Liver (tissue), 9 donors: ENCODE measurements around the gene ATXN7L3. TPM values are rescaled to one million over a fixed set of nuclear protein-coding genes. Genes with fewer than 3 reads are reported as not detected.

Experiments used
- DNase-seq: peaks from one replicate; pipeline ENCODE4 v3.0.0-alpha.2; 2017; ENCODE audit warnings: low spot score
- H3K27ac ChIP-seq, 2 donors: one replicate each; pipeline ENCODE4 v1.7.0; 2013; ENCODE audit warnings: inconsistent platforms in 2 of 2, low read length in 2 of 2, control low read depth in 1 of 2, low read depth in 1 of 2, mild to moderate bottlenecking in 1 of 2
- H3K27me3 ChIP-seq, 4 donors: one replicate each; pipeline versions ENCODE4 v1.6.1 to v1.7.0; 2013; ENCODE audit warnings: low read length in 3 of 4, inconsistent platforms in 1 of 4, mild to moderate bottlenecking in 1 of 4, moderate library complexity in 1 of 4; ENCODE audit not compliant: control insufficient read depth in 4 of 4, insufficient read depth in 4 of 4
- H3K36me3 ChIP-seq, 4 donors: one replicate each; pipeline versions ENCODE4 v1.6.1 to v1.7.0; 2013; ENCODE audit warnings: low read length in 3 of 4, mild to moderate bottlenecking in 3 of 4, low read depth in 1 of 4, moderate library complexity in 1 of 4; ENCODE audit not compliant: control insufficient read depth in 4 of 4, insufficient read depth in 3 of 4
- H3K4me1 ChIP-seq, 4 donors: one replicate each; pipeline versions ENCODE4 v1.6.1 to v1.7.0; 2013; ENCODE audit warnings: low read length in 3 of 4, mild to moderate bottlenecking in 3 of 4, moderate library complexity in 1 of 4; ENCODE audit not compliant: control insufficient read depth in 4 of 4, insufficient read depth in 4 of 4
- H3K4me3 ChIP-seq, 3 donors: one replicate each; pipeline versions ENCODE4 v1.6.1 to v1.7.0; 2013; ENCODE audit warnings: low read length in 3 of 3, control low read depth in 1 of 3, low read depth in 1 of 3, mild to moderate bottlenecking in 1 of 3
- H3K9ac ChIP-seq, 2 donors: one replicate each; pipeline ENCODE4 v1.7.0; 2013; ENCODE audit warnings: low read length in 2 of 2, mild to moderate bottlenecking in 2 of 2, moderate library complexity in 2 of 2, control low read depth in 1 of 2, low read depth in 1 of 2
- H3K9me3 ChIP-seq, 4 donors: one replicate each; pipeline versions ENCODE4 v1.6.1 to v1.7.0; 2013; ENCODE audit warnings: low read length in 3 of 4; ENCODE audit not compliant: control insufficient read depth in 4 of 4
- ATF3 ChIP-seq: IDR thresholded peaks from 2 replicates; pipeline ENCODE4 v1.6.1; 2016; ENCODE audit warnings: antibody characterized with exemption
- EGR1 ChIP-seq, 2 donors: IDR thresholded peaks; 2 replicates each; pipeline ENCODE4 v1.6.1; 2016 to 2018; ENCODE audit warnings: antibody characterized with exemption in 2 of 2, low read depth in 2 of 2
- FOXA1 ChIP-seq: IDR thresholded peaks from 2 replicates; pipeline ENCODE4 v1.6.1; 2016; ENCODE audit warnings: antibody characterized with exemption
- FOXA2 ChIP-seq: IDR thresholded peaks from 2 replicates; pipeline ENCODE4 v1.6.1; 2016; ENCODE audit warnings: antibody characterized with exemption
- GABPA ChIP-seq, 2 donors: IDR thresholded peaks in 1 of 2; conservative IDR thresholded peaks in 1 of 2; 2 replicates each; pipeline ENCODE4 v1.6.1; 2016; ENCODE audit warnings: antibody characterized with exemption in 2 of 2, mild to moderate bottlenecking in 1 of 2, moderate library complexity in 1 of 2
- HNF4A ChIP-seq, 2 donors: conservative IDR thresholded peaks; 2 replicates each; pipeline ENCODE4 v1.6.1; 2016; ENCODE audit warnings: antibody characterized with exemption in 2 of 2, mild to moderate bottlenecking in 2 of 2
- HNF4G ChIP-seq: IDR thresholded peaks from 2 replicates; pipeline ENCODE4 v1.6.1; 2016; ENCODE audit warnings: antibody characterized with exemption
- JUND ChIP-seq, 2 donors: IDR thresholded peaks; 2 replicates each; pipeline ENCODE4 v1.6.1; 2016; ENCODE audit warnings: antibody characterized with exemption in 2 of 2
- MAX ChIP-seq: IDR thresholded peaks from 2 replicates; pipeline ENCODE4 v1.6.1; 2016; ENCODE audit warnings: antibody characterized with exemption
- NR2F2 ChIP-seq: IDR thresholded peaks from 2 replicates; pipeline ENCODE4 v1.6.1; 2016; ENCODE audit warnings: antibody characterized with exemption
- RAD21 ChIP-seq, 2 donors: IDR thresholded peaks; 2 replicates each; pipeline ENCODE4 v1.6.1; 2016; ENCODE audit warnings: antibody characterized with exemption in 2 of 2, mild to moderate bottlenecking in 2 of 2
- REST ChIP-seq: IDR thresholded peaks from 2 replicates; pipeline ENCODE4 v1.6.1; 2016; ENCODE audit warnings: antibody characterized with exemption, mild to moderate bottlenecking
- RXRA ChIP-seq, 2 donors: IDR thresholded peaks; 2 replicates each; pipeline ENCODE4 v1.6.1; 2017 to 2018; ENCODE audit warnings: antibody characterized with exemption in 2 of 2, mild to moderate bottlenecking in 1 of 2
- SP1 ChIP-seq: IDR thresholded peaks from 2 replicates; pipeline ENCODE4 v1.6.1; 2018; ENCODE audit warnings: antibody characterized with exemption, mild to moderate bottlenecking
- TAF1 ChIP-seq: conservative IDR thresholded peaks from 2 replicates; pipeline ENCODE4 v1.6.1; 2016; ENCODE audit warnings: antibody characterized with exemption, mild to moderate bottlenecking
- YY1 ChIP-seq: IDR thresholded peaks from 2 replicates; pipeline ENCODE4 v1.6.1; 2016; ENCODE audit warnings: antibody characterized with exemption, mild to moderate bottlenecking
- WGBS: extraction: QIAGEN DNeasy Blood & Tissue Kit; methylation state at CpG from one replicate; pipeline ENCODE4 v1.1.7; 2013; 5-methylcytosine and 5-hydroxymethylcytosine counted together
- polyA plus RNA-seq, 2 donors: library from polyadenylated mRNA; stranded (reverse) in 1 of 2; unstranded in 1 of 2; fragments of 200-250 nt in 1 of 2; fragments of >200 nt in 1 of 2; fragmentation: Nextera tagmentation in 1 of 2; extraction: Ambion mirVana in 1 of 2; gene quantifications; one replicate each; pipeline versions ENCODE4 v1.2.1 to v1.2.3, GENCODE V29; 2013 to 2015
- total RNA-seq, 2 donors: library from RNA; depleted of rRNA; stranded (reverse); fragments of >200 nt; gene quantifications; one replicate each; pipeline ENCODE4 v1.2.3, GENCODE V29; 2014
- TF ChIP-seq, protein P1 (sequence below): fragments of 150-350 bp; IDR thresholded peaks from 2 replicates; pipeline ENCODE4 v1.5.1; 2017; ENCODE audit warnings: improper control_type of control experiment, low read depth, low read length; ENCODE audit not compliant: missing input control
- TF ChIP-seq, protein P2 (sequence below): IDR thresholded peaks from 2 replicates; pipeline ENCODE4 v1.6.1; 2016; ENCODE audit warnings: antibody characterized with exemption
- donor health status: healthy.
- donor health status: healthy.
- donor health status: healthy.
- donor health status: healthy.
- donor health status: healthy.

ATXN7L3 gene
- total and polyA plus RNA-seq, 4 donors: 5.1 to 20.9 (median 14.7) TPM

- TF ChIP-seq YY1 (no peak), MAX (no peak), HNF4A (conservative IDR thresholded peaks at IDR 0.05) (no peak), RXRA (IDR thresholded peaks at IDR 0.05) (no peak), REST (no peak), ATF3 (no peak), NR2F2 (no peak), HNF4G (no peak), FOXA2 (no peak), RAD21 (IDR thresholded peaks at IDR 0.05) (no peak), SP1 (no peak), JUND (IDR thresholded peaks at IDR 0.05) (no peak), GABPA (IDR thresholded peaks at IDR 0.05 in 1 of 2, conservative IDR thresholded peaks at IDR 0.05 in 1 of 2) (no peak), FOXA1 (no peak)
- TF ChIP-seq, protein P1, sequence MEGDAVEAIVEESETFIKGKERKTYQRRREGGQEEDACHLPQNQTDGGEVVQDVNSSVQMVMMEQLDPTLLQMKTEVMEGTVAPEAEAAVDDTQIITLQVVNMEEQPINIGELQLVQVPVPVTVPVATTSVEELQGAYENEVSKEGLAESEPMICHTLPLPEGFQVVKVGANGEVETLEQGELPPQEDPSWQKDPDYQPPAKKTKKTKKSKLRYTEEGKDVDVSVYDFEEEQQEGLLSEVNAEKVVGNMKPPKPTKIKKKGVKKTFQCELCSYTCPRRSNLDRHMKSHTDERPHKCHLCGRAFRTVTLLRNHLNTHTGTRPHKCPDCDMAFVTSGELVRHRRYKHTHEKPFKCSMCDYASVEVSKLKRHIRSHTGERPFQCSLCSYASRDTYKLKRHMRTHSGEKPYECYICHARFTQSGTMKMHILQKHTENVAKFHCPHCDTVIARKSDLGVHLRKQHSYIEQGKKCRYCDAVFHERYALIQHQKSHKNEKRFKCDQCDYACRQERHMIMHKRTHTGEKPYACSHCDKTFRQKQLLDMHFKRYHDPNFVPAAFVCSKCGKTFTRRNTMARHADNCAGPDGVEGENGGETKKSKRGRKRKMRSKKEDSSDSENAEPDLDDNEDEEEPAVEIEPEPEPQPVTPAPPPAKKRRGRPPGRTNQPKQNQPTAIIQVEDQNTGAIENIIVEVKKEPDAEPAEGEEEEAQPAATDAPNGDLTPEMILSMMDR: no peak
- TF ChIP-seq, protein P2, sequence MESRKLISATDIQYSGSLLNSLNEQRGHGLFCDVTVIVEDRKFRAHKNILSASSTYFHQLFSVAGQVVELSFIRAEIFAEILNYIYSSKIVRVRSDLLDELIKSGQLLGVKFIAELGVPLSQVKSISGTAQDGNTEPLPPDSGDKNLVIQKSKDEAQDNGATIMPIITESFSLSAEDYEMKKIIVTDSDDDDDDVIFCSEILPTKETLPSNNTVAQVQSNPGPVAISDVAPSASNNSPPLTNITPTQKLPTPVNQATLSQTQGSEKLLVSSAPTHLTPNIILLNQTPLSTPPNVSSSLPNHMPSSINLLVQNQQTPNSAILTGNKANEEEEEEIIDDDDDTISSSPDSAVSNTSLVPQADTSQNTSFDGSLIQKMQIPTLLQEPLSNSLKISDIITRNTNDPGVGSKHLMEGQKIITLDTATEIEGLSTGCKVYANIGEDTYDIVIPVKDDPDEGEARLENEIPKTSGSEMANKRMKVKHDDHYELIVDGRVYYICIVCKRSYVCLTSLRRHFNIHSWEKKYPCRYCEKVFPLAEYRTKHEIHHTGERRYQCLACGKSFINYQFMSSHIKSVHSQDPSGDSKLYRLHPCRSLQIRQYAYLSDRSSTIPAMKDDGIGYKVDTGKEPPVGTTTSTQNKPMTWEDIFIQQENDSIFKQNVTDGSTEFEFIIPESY: no peak
- WGBS: 95% methylated on average over 5 of the region's 5 CpGs
- Histone ChIP-seq H3K4me3 (no peak overlapping the region), H3K27me3 (no peaks in the 10 kb centered on the region), H3K36me3 (peaks cover 9 to 49% (median 34%) of the 10 kb centered on the region in 4 donors), H3K27ac (no peak overlapping the region), H3K4me1 (peaks cover 0 to 9% (median 6%) of the 10 kb centered on the region in 4 donors), H3K9ac (no peak overlapping the region), H3K9me3 (no peaks in the 10 kb centered on the region)
- DNase-seq: no peak
Observed at GRCh38 chr17:44192750-44193149, 6.9 kb downstream of the ATXN7L3 start.

DNA sequence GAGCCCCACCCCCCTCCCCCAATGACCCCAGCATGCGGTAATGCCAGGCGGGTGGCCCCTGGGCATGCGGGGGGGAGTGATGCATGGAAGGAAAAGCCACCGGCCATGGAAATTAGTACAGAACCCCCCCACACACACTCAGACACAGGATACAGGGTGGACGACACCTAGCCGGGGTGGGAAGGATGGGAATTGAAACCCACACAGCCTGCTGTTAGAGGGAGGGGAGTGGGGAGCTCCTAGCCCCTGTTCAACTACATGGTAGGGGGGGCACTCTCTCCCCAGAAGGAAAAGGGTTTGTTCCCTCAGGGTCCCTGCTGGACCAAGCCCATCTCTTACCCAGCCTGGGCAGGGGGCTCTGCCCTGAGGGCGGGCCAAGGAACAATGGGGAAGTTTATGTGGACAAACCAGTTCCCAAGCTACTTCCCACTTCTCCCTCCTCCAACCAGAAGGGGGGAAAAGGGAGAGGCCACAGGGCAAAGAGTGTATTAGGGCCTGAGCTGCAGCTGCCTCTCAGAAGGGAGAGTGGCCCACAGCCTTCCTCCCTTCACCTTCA, 7.7 kb downstream of the ATXN7L3 start:
- H3K9ac ChIP-seq: no peak overlapping the region
- DNase-seq: no peak
- H3K27me3 ChIP-seq: no peaks in the 10 kb centered on the region
- peaks cover 9 to 46% (median 32%) of the 10 kb centered on the region in 4 donors for H3K36me3 ChIP-seq
- peaks cover 0 to 15% (median 11%) of the 10 kb centered on the region in 4 donors for H3K4me1 ChIP-seq
- no peak overlapping the region for H3K27ac ChIP-seq
- WGBS: 85% methylated on average over 7 of the region's 7 CpGs
- H3K9me3 ChIP-seq: no peaks in the 10 kb centered on the region
- H3K4me3 ChIP-seq: no peak overlapping the region
- TF ChIP-seq HNF4G (no peak), TAF1 (no peak), YY1 (no peak), JUND (IDR thresholded peaks at IDR 0.05) (no peak), ATF3 (no peak), RAD21 (IDR thresholded peaks at IDR 0.05) (no peak), EGR1 (IDR thresholded peaks at IDR 0.05; ENCODE audit: low read depth in 2 of 2) (no peak), REST (no peak), FOXA2 (no peak)
- TF ChIP-seq, protein P1: no peak
